HepG2 (cell line): Measurements from ENCODE around the gene ANKRD52. TPM values are rescaled to one million over a fixed set of nuclear protein-coding genes. Genes with fewer than 3 reads are reported as not detected.

ENCODE experiments used
- BCL6 ChIP-seq: IDR thresholded peaks from 2 replicates; pipeline ENCODE4 v1.6.1; 2016; ENCODE audit warnings: missing genetic modification reagents, missing compliant biosample characterization
- KAT2B ChIP-seq: fragments of 150-350 bp; IDR thresholded peaks from 2 replicates; pipeline ENCODE4 v1.6.1; 2014; ENCODE audit warnings: low read depth, low read length, borderline replicate concordance
- KDM2A ChIP-seq: sonication (generic); formaldehyde crosslinking; IDR thresholded peaks from 2 replicates; pipeline ENCODE4 v1.4.0; 2020; ENCODE audit warnings: low read depth, missing genetic modification reagents, borderline replicate concordance
- KLF11 ChIP-seq: IDR thresholded peaks from 2 replicates; pipeline ENCODE4 v1.6.1; 2016; ENCODE audit warnings: missing compliant biosample characterization
- MTA3 ChIP-seq: sonication (generic); formaldehyde crosslinking; IDR thresholded peaks from 2 replicates; pipeline ENCODE4 v1.4.0; 2020; ENCODE audit warnings: missing genetic modification reagents
- NFKBIZ ChIP-seq: IDR thresholded peaks from 2 replicates; pipeline ENCODE4 v1.6.1; 2018; ENCODE audit warnings: missing genetic modification reagents, missing compliant biosample characterization
- PHF8 ChIP-seq: sonication (generic); formaldehyde crosslinking; IDR thresholded peaks from 2 replicates; pipeline ENCODE4 v1.5.0; 2020; ENCODE audit warnings: missing genetic modification reagents
- SNAI1 ChIP-seq: sonication (generic); formaldehyde crosslinking; IDR thresholded peaks from 2 replicates; pipeline ENCODE4 v1.5.0; 2020; ENCODE audit warnings: mild to moderate bottlenecking, missing genetic modification reagents, borderline replicate concordance
- SOX5 ChIP-seq: IDR thresholded peaks from 2 replicates; pipeline ENCODE4 v1.6.1; 2016; ENCODE audit warnings: borderline replicate concordance
- YEATS4 ChIP-seq: sonication (generic); formaldehyde crosslinking; IDR thresholded peaks from 2 replicates; pipeline ENCODE4 v1.4.0; 2020; ENCODE audit warnings: missing genetic modification reagents, borderline replicate concordance
- ZFP1 ChIP-seq: IDR thresholded peaks from 2 replicates; pipeline ENCODE4 v1.6.1; 2016
- ZNF20 ChIP-seq: sonication (generic); formaldehyde crosslinking; IDR thresholded peaks from 2 replicates; pipeline ENCODE4 v1.4.0; 2020; ENCODE audit warnings: mild to moderate bottlenecking, moderate library complexity, missing genetic modification reagents
- ZNF432 ChIP-seq: sonication (generic); formaldehyde crosslinking; IDR thresholded peaks from 2 replicates; pipeline ENCODE4 v1.5.0; 2020; ENCODE audit warnings: missing genetic modification reagents, mild to moderate bottlenecking, borderline replicate concordance
- ZNF451 ChIP-seq: sonication (generic); formaldehyde crosslinking; IDR thresholded peaks from 2 replicates; pipeline ENCODE4 v1.5.0; 2020; ENCODE audit warnings: mild to moderate bottlenecking, missing genetic modification reagents
- ZNF556 ChIP-seq: sonication (generic); formaldehyde crosslinking; IDR thresholded peaks from 2 replicates; pipeline ENCODE4 v1.4.0; 2020; ENCODE audit warnings: mild to moderate bottlenecking, missing genetic modification reagents, borderline replicate concordance
- polyA plus RNA-seq, 8 experiments: library from polyadenylated mRNA; depleted of rRNA in 3 of 8; stranded (reverse) in 7 of 8; unstranded in 1 of 8; fragments of >200 nt; fragmentation: Illumina TruSeq in 4 of 8; extraction: Trizol in 4 of 8; gene quantifications; 2 replicates each; pipeline versions ENCODE4 v1.2.1 to v1.2.3, GENCODE V29; 2011 to 2016; ENCODE audit warnings: low read depth in 4 of 8, missing spikeins in 1 of 8, mixed read lengths in 1 of 8; ENCODE audit not compliant: insufficient read depth in 1 of 8
- total RNA-seq, 5 experiments: library from RNA; depleted of rRNA; stranded (reverse); fragments of >200 nt; fragmentation: Illumina TruSeq; extraction: Trizol; gene quantifications; 2 replicates each; pipeline ENCODE4 v1.2.3, GENCODE V29; 2016; ENCODE audit warnings: low read depth in 1 of 5
- TF ChIP-seq, protein P1 (sequence below): IDR thresholded peaks from 2 replicates; pipeline ENCODE4 v1.6.1; 2016; ENCODE audit warnings: low read depth
- TF ChIP-seq, protein P2 (sequence below): IDR thresholded peaks from 2 replicates; pipeline ENCODE4 v1.6.1; 2016; ENCODE audit warnings: low read depth, control low read depth
- TF ChIP-seq, protein P3 (sequence below): sonication (generic); formaldehyde crosslinking; IDR thresholded peaks from 2 replicates; pipeline ENCODE4 v1.4.0; 2020; ENCODE audit warnings: mild to moderate bottlenecking, missing genetic modification reagents, borderline replicate concordance
- TF ChIP-seq, protein P4 (sequence below): sonication (generic); formaldehyde crosslinking; IDR thresholded peaks from 2 replicates; pipeline ENCODE4 v1.5.1; 2020; ENCODE audit warnings: missing genetic modification reagents, mild to moderate bottlenecking, borderline replicate concordance

ANKRD52 gene
- total and polyA plus RNA-seq, 2 of the 13 experiments (the other 11 are each of a cell fraction or from before 2014, with no cell fraction given): 7.8 to 9.2 TPM

DNA sequence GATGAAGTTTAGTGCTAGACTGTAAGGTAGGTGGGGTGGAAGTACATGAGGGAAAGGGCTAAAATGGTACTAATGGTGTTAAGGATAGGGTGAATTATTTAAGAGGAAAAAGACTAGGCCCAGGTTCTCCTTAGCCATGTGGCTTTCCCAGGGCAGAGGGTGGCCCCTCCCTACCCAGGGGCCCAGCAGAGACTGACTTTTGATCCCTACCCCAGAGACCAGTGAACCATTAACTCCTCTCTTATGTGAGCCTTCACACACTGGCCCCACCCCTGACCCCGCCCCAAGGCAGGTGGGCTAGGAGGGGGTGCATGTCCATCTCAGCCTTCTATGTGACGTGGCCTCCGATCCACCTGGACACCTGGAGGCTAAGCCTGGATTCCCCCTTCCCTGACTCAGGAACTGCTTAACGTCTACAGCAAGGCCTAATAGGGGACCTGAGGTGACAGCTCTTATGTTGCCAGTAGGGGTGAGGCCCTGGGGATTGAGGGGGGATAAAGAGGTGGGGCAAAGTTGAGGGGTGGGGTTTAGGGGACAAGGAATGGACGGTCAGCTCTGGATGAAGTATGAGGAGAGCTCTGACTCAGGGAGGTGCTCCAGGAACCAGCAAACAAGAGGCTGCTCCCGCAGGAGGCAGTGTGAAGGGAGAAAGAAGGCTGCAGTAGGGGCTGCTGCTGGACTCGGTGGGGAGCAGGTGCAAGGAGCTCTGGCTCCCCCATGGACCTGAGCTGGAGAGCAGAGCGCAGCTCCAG lies 27.6 kb downstream of the ANKRD52 start (continued):
- TF ChIP-seq, protein P1, sequence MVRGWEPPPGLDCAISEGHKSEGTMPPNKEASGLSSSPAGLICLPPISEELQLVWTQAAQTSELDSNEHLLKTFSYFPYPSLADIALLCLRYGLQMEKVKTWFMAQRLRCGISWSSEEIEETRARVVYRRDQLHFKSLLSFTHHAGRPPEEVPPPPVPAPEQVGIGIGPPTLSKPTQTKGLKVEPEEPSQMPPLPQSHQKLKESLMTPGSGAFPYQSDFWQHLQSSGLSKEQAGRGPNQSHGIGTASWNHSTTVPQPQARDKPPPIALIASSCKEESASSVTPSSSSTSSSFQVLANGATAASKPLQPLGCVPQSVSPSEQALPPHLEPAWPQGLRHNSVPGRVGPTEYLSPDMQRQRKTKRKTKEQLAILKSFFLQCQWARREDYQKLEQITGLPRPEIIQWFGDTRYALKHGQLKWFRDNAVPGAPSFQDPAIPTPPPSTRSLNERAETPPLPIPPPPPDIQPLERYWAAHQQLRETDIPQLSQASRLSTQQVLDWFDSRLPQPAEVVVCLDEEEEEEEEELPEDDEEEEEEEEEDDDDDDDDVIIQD (CRISPR knock-in tag): peak; percentile 59; the same call in 1 of the 2 replicates
- TF ChIP-seq ZNF20 (CRISPR knock-in tag): no peak
- TF ChIP-seq, protein P2, sequence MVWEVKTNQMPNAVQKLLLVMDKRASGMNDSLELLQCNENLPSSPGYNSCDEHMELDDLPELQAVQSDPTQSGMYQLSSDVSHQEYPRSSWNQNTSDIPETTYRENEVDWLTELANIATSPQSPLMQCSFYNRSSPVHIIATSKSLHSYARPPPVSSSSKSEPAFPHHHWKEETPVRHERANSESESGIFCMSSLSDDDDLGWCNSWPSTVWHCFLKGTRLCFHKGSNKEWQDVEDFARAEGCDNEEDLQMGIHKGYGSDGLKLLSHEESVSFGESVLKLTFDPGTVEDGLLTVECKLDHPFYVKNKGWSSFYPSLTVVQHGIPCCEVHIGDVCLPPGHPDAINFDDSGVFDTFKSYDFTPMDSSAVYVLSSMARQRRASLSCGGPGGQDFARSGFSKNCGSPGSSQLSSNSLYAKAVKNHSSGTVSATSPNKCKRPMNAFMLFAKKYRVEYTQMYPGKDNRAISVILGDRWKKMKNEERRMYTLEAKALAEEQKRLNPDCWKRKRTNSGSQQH (CRISPR knock-in tag): no peak
- no peak for TF ChIP-seq KAT2B
- TF ChIP-seq NFKBIZ: 0 out of 2 replicates have a peak, but pooled peaks have one; percentile 19
- TF ChIP-seq MTA3 (CRISPR knock-in tag): no peak
- TF ChIP-seq, protein P3, sequence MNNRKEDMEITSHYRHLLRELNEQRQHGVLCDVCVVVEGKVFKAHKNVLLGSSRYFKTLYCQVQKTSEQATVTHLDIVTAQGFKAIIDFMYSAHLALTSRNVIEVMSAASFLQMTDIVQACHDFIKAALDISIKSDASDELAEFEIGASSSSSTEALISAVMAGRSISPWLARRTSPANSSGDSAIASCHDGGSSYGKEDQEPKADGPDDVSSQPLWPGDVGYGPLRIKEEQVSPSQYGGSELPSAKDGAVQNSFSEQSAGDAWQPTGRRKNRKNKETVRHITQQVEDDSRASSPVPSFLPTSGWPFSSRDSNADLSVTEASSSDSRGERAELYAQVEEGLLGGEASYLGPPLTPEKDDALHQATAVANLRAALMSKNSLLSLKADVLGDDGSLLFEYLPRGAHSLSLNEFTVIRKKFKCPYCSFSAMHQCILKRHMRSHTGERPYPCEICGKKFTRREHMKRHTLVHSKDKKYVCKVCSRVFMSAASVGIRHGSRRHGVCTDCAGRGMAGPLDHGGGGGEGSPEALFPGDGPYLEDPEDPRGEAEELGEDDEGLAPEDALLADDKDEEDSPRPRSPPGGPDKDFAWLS (CRISPR knock-in tag): no peak
- TF ChIP-seq YEATS4 (CRISPR knock-in tag): peak; percentile 69
- no peak for TF ChIP-seq SOX5 (CRISPR knock-in tag)
- 0 out of 2 replicates have a peak, but pooled peaks have one; percentile 34 for TF ChIP-seq KLF11 (CRISPR knock-in tag)
- TF ChIP-seq BCL6: peak; percentile 39
- TF ChIP-seq ZFP1 (CRISPR knock-in tag): no peak
- peak; percentile 46; the same call in 1 of the 2 replicates for TF ChIP-seq SNAI1 (CRISPR knock-in tag)
- no peak for TF ChIP-seq ZNF432 (CRISPR knock-in tag)
- TF ChIP-seq, protein P4, sequence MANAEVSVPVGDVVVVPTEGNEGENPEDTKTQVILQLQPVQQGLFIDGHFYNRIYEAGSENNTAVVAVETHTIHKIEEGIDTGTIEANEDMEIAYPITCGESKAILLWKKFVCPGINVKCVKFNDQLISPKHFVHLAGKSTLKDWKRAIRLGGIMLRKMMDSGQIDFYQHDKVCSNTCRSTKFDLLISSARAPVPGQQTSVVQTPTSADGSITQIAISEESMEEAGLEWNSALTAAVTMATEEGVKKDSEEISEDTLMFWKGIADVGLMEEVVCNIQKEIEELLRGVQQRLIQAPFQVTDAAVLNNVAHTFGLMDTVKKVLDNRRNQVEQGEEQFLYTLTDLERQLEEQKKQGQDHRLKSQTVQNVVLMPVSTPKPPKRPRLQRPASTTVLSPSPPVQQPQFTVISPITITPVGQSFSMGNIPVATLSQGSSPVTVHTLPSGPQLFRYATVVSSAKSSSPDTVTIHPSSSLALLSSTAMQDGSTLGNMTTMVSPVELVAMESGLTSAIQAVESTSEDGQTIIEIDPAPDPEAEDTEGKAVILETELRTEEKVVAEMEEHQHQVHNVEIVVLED: peak; percentile 19
- peak; percentile 66 for TF ChIP-seq PHF8 (CRISPR knock-in tag)
- TF ChIP-seq ZNF556 (CRISPR knock-in tag): peak; percentile 81; the same call in 1 of the 2 replicates
- 0 out of 2 replicates have a peak, but pooled peaks have one; percentile 18 for TF ChIP-seq KDM2A (CRISPR knock-in tag)
- TF ChIP-seq ZNF451 (CRISPR knock-in tag): no peak
